Peyer's patch (tissue), 4 donors: ENCODE measurements around the gene NFATC3. TPM values are rescaled to one million over a fixed set of nuclear protein-coding genes. Genes with fewer than 3 reads are reported as not detected.

Experiments
- DNase-seq, 3 donors: peaks; one replicate each; pipeline ENCODE4 v3.0.0-alpha.2; 2017 to 2019
- H3K27ac ChIP-seq, 4 donors: fragments of 200-600 bp; sonication (generic); one replicate each; pipeline ENCODE4 v1.5.1; 2016 to 2019
- H3K27me3 ChIP-seq, 2 donors: fragments of 200-600 bp; sonication (generic); one replicate each; pipeline ENCODE4 v1.5.1; 2019
- H3K36me3 ChIP-seq, 3 donors: fragments of 200-600 bp; sonication (generic); one replicate each; pipeline ENCODE4 v1.5.1; 2016 to 2019
- H3K4me1 ChIP-seq, 4 donors: fragments of 200-600 bp; sonication (generic); one replicate each; pipeline ENCODE4 v1.5.1; 2016 to 2019
- H3K4me3 ChIP-seq, 4 donors: fragments of 200-600 bp; sonication (generic); 1 replicate in 3 of 4; 2 replicates in 1 of 4; pipeline ENCODE4 v1.5.1; 2016 to 2019; ENCODE audit warnings: mild to moderate bottlenecking in 1 of 4
- H3K9me3 ChIP-seq, 4 donors: fragments of 200-600 bp; sonication (generic); one replicate each; pipeline ENCODE4 v1.5.1; 2016 to 2019; ENCODE audit warnings: mild to moderate bottlenecking in 1 of 4
- CTCF ChIP-seq, 6 experiments: fragments of 450-650 bp in 4 of 6; fragments of 200-600 bp in 2 of 6; sonication (generic) in 1 of 6; IDR thresholded peaks; one replicate each; pipeline ENCODE4 v1.5.1; 2017 to 2019; ENCODE audit warnings: antibody characterized with exemption in 6 of 6, mild to moderate bottlenecking in 3 of 6, moderate library complexity in 1 of 6
- POLR2A ChIP-seq, 2 donors: fragments of 450-650 bp; IDR thresholded peaks; one replicate each; pipeline ENCODE4 v1.5.1; 2017; ENCODE audit warnings: antibody characterized with exemption in 2 of 2, mild to moderate bottlenecking in 2 of 2, moderate library complexity in 2 of 2
- total RNA-seq, 4 donors: library from RNA; depleted of rRNA; stranded (reverse); fragments of >200 nt; gene quantifications; one replicate each; pipeline ENCODE4 v1.1.0, GENCODE V29; 2016

Gene NFATC3
- total RNA-seq, 4 donors from 2014 or later: 40.5 to 72.0 (median 61.0) TPM

GRCh38 chr16:68194251-68194650 lies 109.1 kb downstream of the NFATC3 start:
- no peak overlapping the region for H3K27ac ChIP-seq
- no peak for DNase-seq
- no peaks in the 10 kb centered on the region for H3K9me3 ChIP-seq
- peaks cover 0 to 34% (median 0%) of the 10 kb centered on the region in 3 donors for H3K36me3 ChIP-seq
- no peaks in the 10 kb centered on the region for H3K27me3 ChIP-seq
- H3K4me3 ChIP-seq: no peak overlapping the region
- H3K4me1 ChIP-seq: no peaks in the 10 kb centered on the region
- no peak for TF ChIP-seq CTCF (IDR thresholded peaks at IDR 0.05)
- no peak for TF ChIP-seq POLR2A (IDR thresholded peaks at IDR 0.05)

- Histone ChIP-seq H3K27me3 (no peaks in the 10 kb centered on the region), H3K27ac (no peak overlapping the region), H3K4me1 (no peaks in the 10 kb centered on the region), H3K4me3 (no peak overlapping the region), H3K9me3 (no peaks in the 10 kb centered on the region), H3K36me3 (peaks cover 0 to 18% (median 0%) of the 10 kb centered on the region in 3 donors)
- TF ChIP-seq CTCF (IDR thresholded peaks at IDR 0.05): no peak
- TF ChIP-seq POLR2A (IDR thresholded peaks at IDR 0.05): no peak
- no peak for DNase-seq
These were observed 112.1 kb downstream of the NFATC3 start for GRCh38 chr16:68197250-68197649.

- TF ChIP-seq POLR2A (IDR thresholded peaks at IDR 0.05): no peak
- no peak for TF ChIP-seq CTCF (IDR thresholded peaks at IDR 0.05)
- Histone ChIP-seq H3K9me3 (no peaks in the 10 kb centered on the region), H3K4me1 (no peaks in the 10 kb centered on the region), H3K27me3 (no peaks in the 10 kb centered on the region), H3K4me3 (no peak overlapping the region), H3K27ac (no peak overlapping the region), H3K36me3 (peaks cover 0 to 15% (median 0%) of the 10 kb centered on the region in 3 donors)
- no peak for DNase-seq
These were observed 115.1 kb downstream of the NFATC3 start for GRCh38 chr16:68200088-68200783.

- peaks cover 0 to 12% (median 0%) of the 10 kb centered on the region in 3 donors for H3K36me3 ChIP-seq
- TF ChIP-seq CTCF (IDR thresholded peaks at IDR 0.05) (no peak), POLR2A (IDR thresholded peaks at IDR 0.05) (no peak)
- H3K27ac ChIP-seq: no peak overlapping the region
- no peaks in the 10 kb centered on the region for H3K9me3 ChIP-seq
- no peak for DNase-seq
- no peaks in the 10 kb centered on the region for H3K27me3 ChIP-seq
- H3K4me3 ChIP-seq: no peak overlapping the region
- H3K4me1 ChIP-seq: no peaks in the 10 kb centered on the region
These were observed 116.9 kb downstream of the NFATC3 start for GRCh38 chr16:68202091-68202519.

- TF ChIP-seq CTCF (IDR thresholded peaks at IDR 0.05): no peak
- no peak for TF ChIP-seq POLR2A (IDR thresholded peaks at IDR 0.05)
- no peak overlapping the region for H3K27ac ChIP-seq
- DNase-seq: no peak
- no peaks in the 10 kb centered on the region for H3K4me1 ChIP-seq
- H3K27me3 ChIP-seq: no peaks in the 10 kb centered on the region
- H3K4me3 ChIP-seq: no peak overlapping the region
- H3K36me3 ChIP-seq: peaks cover 0 to 8% (median 0%) of the 10 kb centered on the region in 3 donors
- no peaks in the 10 kb centered on the region for H3K9me3 ChIP-seq
These were observed 121.1 kb downstream of the NFATC3 start for GRCh38 chr16:68206245-68206644.
